Stimulated activated CD4-positive, alpha-beta T cell treated with anti-CD3 and anti-CD28 coated beads, Interleukin-12 subunit alpha, Interleukin-12 subunit beta, amount 100 ng/mL, for 24 hours (primary cell): Measurements from ENCODE around the gene MDP1.

ENCODE experiments used
- DNase-seq, 2 experiments: peaks; one replicate each; pipeline ENCODE4 v3.0.0-alpha.2; 2020; ENCODE audit warnings: low read depth in 2 of 2

The MDP1 gene

GRCh38 chr14:24198814-24199524 is 16.9 kb downstream of the MDP1 start:
- DNase-seq = no peak

GRCh38 chr14:24197056-24197450 is 18.8 kb downstream of the MDP1 start:
- no peak for DNase-seq

GRCh38 chr14:24196071-24197055 is 19.5 kb downstream of the MDP1 start:
- no peak for DNase-seq

- DNase-seq = peak; percentile 78 to 79
Observed at GRCh38 chr14:24195186-24196070, 20.4 kb downstream of the MDP1 start, which contains the start of gene TM9SF1. Gene TM9SF1, minus strand, starts transcription at chr14:24195441. Its CDS starts 422 bp downstream, at chr14:24195019.

- no peak for DNase-seq
Observed at GRCh38 chr14:24194873-24195185, 21.0 kb downstream of the MDP1 start.

GRCh38 chr14:24194186-24194872 is 21.5 kb downstream of the MDP1 start:
- no peak for DNase-seq

GRCh38 chr14:24192933-24193332 is 22.9 kb downstream of the MDP1 start:
- no peak for DNase-seq

- DNase-seq = no peak
Observed at GRCh38 chr14:24190416-24190815, 25.4 kb downstream of the MDP1 start.

- no peak for DNase-seq
Observed at GRCh38 chr14:24189460-24189859, 26.4 kb downstream of the MDP1 start.

- no peak for DNase-seq
Observed at GRCh38 chr14:24189059-24189375, 26.8 kb downstream of the MDP1 start.

GRCh38 chr14:24188251-24189058 is 27.4 kb downstream of the MDP1 start, which contains the start of gene IPO4:
Gene IPO4, minus strand, starts transcription at chr14:24188816. Its CDS starts 29 bp downstream, at chr14:24188787.
- peak; percentile 94 to 95 for DNase-seq

GRCh38 chr14:24187539-24187915 is 28.3 kb downstream of the MDP1 start:
- DNase-seq = no peak

GRCh38 chr14:24186831-24187538 is 28.9 kb downstream of the MDP1 start:
- DNase-seq = no peak

GRCh38 chr14:24185741-24186140 is 30.1 kb downstream of the MDP1 start:
- no peak for DNase-seq

- DNase-seq = no peak
Observed at GRCh38 chr14:24185026-24185425, 30.8 kb downstream of the MDP1 start.

- DNase-seq = no peak
Observed at GRCh38 chr14:24184104-24184970, 31.5 kb downstream of the MDP1 start.

GRCh38 chr14:24183014-24183481 is 32.8 kb downstream of the MDP1 start:
- DNase-seq = no peak

- no peak for DNase-seq
Observed at GRCh38 chr14:24182110-24182882, 33.6 kb downstream of the MDP1 start.
